G401.6 (cell line): ENCODE measurements around the gene TSPAN9.

Experiments used
- FAIRE-seq: peaks from 2 replicates; lab custom pipeline; 2012; peaks lifted over from hg19 to GRCh38; lab: Jason Lieb, UNC

Gene TSPAN9

GRCh38 chr12:3316776-3317480 is 239.7 kb downstream of the TSPAN9 start:
- FAIRE-seq = no peak

- no peak for FAIRE-seq
Observed at GRCh38 chr12:3317481-3317815, 240.3 kb downstream of the TSPAN9 start.

- FAIRE-seq = no peak
Observed at GRCh38 chr12:3317841-3318501, 240.8 kb downstream of the TSPAN9 start.

GRCh38 chr12:3319723-3320492 is 242.7 kb downstream of the TSPAN9 start:
- no peak for FAIRE-seq

- no peak for FAIRE-seq
Observed at GRCh38 chr12:3320881-3321509, 243.8 kb downstream of the TSPAN9 start.

- FAIRE-seq = no peak
Observed at GRCh38 chr12:3321881-3322280, 244.7 kb downstream of the TSPAN9 start.

- no peak for FAIRE-seq
Observed at GRCh38 chr12:3323002-3323685, 246.0 kb downstream of the TSPAN9 start.

GRCh38 chr12:3325736-3326135 is 248.6 kb downstream of the TSPAN9 start:
- FAIRE-seq = no peak

- FAIRE-seq = no peak
Observed at GRCh38 chr12:3326156-3326849, 249.1 kb downstream of the TSPAN9 start.

GRCh38 chr12:3326850-3327780 is 249.9 kb downstream of the TSPAN9 start:
- FAIRE-seq = no peak

GRCh38 chr12:3328081-3328480 is 250.9 kb downstream of the TSPAN9 start:
- no peak for FAIRE-seq

- no peak for FAIRE-seq
Observed at GRCh38 chr12:3328571-3328970, 251.4 kb downstream of the TSPAN9 start.

- FAIRE-seq = no peak
Observed at GRCh38 chr12:3329361-3329760, 252.2 kb downstream of the TSPAN9 start.

- no peak for FAIRE-seq
Observed at GRCh38 chr12:3330976-3331510, 253.9 kb downstream of the TSPAN9 start.

GRCh38 chr12:3332188-3332587 is 255.0 kb downstream of the TSPAN9 start:
- no peak for FAIRE-seq

- FAIRE-seq = no peak
Observed at GRCh38 chr12:3333583-3333982, 256.4 kb downstream of the TSPAN9 start.

- FAIRE-seq = no peak
Observed at GRCh38 chr12:3333991-3334391, 256.8 kb downstream of the TSPAN9 start.

- FAIRE-seq = no peak
Observed at GRCh38 chr12:3335078-3335487, 257.9 kb downstream of the TSPAN9 start.
